Stimulated activated CD8-positive, alpha-beta memory T cell treated with anti-CD3 and anti-CD28 coated beads, Interleukin-15, amount 100 ng/mL, for 4 hours (primary cell): Measurements from ENCODE around the gene GORAB.

Experiments
- DNase-seq, 2 donors: peaks; one replicate each; pipeline ENCODE4 v3.0.0-alpha.2; 2020; ENCODE audit warnings: low read depth in 2 of 2

The GORAB gene

DNA sequence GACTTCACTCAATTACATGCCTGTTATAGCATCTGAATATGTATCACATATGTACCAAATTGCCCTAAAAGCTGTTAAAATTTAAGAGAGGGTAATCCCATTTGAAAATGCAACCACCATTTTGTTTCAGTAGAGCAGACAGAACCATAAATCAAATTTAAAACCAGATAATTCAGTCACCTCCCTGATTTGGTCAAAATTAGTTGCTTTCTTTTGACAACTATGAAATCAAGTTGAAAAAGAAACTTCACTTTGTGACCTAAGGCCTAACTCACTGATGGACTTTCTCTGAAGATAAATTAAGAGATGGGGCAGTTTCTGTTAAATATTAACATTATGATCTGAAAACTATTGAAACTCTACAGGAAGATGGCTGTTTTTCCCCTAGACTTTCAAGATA, 6.7 kb downstream of the GORAB start:
- DNase-seq, result no peak

DNA sequence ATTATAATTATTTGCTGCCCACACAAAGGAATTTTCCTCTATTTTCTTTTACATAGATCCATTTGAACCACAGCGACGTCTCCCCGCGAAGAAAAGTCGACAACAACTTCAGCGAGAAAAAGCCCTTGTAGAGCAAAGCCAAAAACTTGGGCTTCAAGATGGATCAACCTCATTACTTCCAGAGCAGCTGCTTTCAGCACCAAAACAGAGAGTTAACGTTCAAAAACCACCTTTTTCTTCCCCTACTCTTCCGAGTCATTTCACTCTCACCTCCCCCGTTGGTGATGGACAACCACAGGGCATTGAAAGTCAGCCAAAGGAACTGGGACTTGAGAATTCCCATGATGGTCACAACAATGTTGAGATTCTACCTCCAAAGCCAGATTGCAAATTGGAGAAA, 7.2 kb downstream of the GORAB start:
- no peak for DNase-seq

DNA sequence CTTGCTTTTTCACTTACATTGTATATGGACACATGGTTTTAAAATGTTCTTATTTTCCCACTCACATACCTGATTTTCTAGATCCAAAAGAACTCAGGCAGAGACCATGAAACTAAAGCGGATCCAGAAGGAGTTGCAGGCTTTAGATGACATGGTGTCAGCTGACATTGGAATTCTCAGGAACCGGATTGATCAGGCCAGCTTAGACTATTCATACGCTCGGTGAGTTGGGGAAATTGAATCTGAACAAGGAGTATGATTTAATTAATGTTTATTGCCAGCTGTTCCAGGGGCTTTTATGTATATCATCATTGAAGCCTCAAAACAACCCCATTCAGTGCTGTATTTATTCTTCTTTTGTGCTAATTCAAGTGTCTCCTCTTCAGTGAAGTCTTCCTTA, 12.7 kb downstream of the GORAB start:
- DNase-seq, result no peak

DNA sequence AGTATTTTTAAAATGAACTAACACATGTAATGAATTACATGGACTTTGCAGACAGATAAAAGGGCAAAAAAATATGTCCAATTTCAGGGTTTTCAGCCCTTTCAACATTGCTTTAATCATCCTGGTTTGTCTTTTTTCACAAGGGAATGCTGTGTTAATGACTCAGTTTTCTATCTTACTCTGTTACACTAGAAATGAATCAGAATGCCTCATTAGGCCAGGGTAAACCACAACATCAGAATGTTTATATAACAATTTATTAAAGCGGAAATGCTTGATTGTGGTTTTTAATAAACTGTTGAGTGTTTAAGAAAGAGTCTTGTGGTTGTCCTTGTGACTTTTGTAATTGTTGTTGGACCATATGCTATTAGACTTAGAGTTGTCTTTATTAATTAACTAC, 13.5 kb downstream of the GORAB start:
- no peak for DNase-seq

DNA sequence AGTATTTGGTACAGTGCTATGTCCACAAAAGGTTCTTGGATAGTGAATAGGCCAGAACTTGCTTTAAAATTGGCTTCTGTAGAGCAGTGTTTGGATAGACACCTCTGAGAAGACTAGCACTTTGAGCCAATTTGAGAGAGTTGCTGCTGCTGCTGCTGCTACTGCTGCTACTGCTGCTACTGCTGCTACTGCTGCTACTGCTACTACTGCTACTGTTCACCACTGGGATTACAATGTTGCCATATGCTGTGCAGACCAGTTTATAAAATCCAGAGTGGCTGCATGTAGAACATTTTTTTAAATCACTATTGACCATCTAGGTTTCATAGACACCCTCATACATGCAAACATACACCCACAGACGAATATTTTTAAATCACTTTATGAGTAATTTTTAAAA, 15.3 kb downstream of the GORAB start:
- no peak for DNase-seq

DNA sequence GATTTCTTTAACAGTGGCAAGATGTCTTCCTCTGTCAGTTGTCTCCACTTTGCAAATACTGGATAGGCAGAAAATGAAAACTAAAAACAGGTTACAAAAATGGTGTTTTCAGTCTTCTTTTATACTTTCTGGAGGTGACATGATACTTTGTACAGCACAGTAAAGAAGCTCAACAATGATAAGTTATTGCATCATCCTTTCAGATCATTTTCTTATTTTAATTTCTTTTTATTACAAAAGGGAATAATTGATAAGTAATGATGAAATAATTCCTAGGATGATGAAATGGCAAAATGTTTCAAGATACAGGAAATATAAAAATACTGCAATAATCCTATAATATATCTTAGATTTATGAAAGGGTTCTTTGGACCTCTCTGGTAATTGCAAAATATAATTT, 16.5 kb downstream of the GORAB start:
- DNase-seq, result no peak

DNA sequence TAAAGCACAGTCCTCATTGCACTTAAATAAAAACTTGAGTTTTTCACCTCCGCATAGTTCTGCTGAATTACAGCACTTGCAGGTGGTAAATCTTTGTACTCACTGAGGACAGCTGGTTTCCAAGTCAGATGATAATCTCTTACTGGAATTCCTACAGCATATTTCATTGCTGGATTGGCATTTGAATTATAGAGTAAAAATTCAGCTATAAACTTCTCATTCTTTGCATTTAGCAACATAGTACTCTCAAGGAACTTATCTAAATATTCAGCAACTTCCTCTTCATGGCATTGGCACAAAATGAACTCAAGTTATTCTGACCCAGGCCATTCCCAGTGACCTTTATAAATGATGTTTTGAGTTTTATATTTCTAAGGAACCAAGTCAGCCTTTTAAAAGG, 23.4 kb downstream of the GORAB start:
- DNase-seq, result no peak

DNA sequence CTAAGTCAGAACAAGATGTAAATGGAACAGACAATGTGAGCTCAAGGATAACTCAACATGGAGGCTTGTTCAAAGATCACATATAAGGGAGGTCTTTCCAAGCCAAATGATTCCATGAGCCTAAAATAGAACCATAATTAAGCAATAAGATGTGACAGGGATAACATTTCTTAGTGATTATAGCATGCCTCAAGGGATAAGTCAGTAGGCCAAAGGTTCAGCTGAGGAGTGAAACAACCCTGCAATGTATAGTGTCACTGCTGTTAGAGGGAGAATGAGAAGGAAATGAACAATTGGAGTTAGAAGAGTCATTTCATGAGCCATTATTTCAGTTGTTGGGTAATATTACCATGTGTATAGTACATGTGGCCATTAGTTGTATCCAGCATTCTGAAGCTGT, 25.0 kb downstream of the GORAB start:
- DNase-seq, result no peak

DNA sequence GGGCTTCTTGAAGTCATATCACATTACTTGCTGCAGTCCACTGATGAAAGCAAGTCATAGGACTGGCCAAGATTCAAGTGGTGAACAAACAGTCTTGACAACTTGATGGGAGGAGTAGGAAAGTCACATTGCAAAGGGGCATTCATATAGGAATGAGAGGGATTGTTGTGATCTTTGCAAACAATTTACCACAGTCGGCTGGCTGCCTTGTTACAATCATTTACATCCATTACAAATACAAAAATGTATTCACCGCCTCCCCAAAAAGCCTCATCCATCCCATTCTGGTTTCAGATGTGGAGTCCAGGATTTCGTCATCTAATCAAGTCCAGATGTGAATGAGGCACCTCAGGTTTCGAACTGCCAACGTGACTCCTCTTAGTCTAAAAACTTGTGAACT, 26.8 kb downstream of the GORAB start:
- DNase-seq, result no peak

DNA sequence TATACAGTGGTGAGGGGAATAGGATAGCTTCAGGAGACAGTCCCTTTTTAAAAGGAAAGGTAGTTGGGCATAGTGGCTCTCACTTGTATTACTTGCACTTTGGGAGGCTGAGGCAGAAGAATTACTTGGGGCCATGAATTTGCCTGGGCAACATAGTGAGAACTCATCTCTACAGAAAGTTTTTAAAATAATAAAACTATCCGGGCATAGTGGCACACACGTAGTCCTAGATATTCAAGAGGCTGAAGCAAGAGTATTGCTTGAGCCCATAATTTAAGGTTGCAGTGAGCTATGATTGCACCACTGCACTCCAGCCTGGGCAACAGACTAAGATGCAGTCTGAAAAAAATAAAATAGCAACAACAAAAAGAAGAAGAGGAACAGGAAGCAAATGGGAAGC, 27.2 kb downstream of the GORAB start:
- no peak for DNase-seq

DNA sequence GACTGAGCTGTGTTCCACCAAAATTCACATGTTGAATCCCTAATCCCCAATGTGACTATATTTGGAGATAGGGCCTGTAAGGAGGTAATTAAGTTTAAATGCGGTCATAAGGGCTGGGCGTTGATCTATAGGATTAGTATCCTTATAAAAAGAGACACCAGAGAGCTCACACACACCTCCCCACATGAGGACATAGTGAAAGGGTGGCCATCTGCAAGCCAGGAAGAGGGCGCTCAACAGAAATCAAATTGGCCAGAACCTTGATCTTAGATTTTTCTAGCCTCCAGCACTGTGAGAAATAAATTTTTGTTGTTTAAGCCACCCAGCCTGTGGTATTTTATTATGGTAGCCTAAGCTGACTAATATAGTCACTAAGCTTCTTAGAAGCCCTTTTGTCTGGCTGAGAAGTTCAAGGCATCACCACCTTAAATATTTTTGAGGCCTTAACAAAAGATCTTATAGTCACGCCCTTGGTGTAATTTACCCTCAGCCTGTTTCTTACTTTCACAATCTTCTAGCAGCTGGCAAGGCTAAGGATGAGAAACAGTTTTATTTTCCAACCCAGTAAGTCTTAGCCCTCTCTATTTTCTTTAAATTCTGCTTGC, 28.8 kb downstream of the GORAB start:
- no peak for DNase-seq

DNA sequence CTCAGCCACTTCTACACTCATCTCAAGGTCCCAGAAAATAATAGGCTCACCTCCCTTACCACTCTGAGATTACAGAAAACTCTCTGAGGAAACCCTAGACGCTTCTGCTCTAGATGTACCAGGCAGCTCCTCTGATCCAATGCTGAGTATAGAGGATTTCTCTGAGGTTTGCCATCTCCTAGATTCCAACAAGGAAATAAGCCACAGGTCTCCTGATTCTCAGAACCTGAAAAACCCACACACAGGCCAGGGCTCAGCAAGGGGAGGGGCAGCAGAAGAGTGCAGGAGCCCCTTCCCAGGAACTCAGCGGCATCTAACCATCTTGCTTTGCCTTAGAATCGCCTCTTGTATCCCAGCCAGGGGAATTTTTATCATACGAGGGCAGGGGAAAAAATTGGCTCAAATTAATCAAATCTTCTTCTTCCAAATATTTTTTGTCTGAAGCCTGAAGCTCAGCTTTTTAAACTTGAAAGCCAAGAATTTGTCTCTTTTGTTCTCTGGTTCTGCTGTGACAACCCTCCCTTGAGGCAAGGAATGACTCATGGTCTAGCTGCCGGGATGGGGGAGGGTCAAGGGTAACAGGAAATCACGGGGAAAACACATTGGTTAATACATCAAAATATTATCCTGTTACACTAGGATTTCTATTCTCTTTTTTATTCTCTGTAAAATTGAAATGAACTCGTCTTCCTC, 30.8 kb downstream of the GORAB start:
- no peak for DNase-seq

DNA sequence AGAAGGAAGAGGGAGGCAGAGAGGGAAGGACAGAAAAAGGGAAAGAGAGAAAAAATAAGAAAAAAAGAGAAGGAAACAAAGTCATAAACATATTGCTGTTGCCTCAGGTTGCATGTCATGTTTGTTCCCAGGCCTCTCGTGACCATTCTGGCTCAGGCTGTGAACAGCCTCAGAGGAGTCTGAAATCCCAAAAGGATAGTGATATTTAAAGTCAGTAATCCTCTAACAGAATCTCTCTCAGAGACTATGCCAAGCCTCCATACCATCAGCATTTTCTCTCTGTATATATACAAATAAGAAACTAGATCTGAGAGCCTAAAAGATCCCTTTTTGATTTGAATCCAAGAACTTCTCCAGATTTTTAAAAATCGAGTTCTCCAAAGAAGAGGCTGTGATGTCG, 35.2 kb downstream of the GORAB start:
- no peak for DNase-seq

DNA sequence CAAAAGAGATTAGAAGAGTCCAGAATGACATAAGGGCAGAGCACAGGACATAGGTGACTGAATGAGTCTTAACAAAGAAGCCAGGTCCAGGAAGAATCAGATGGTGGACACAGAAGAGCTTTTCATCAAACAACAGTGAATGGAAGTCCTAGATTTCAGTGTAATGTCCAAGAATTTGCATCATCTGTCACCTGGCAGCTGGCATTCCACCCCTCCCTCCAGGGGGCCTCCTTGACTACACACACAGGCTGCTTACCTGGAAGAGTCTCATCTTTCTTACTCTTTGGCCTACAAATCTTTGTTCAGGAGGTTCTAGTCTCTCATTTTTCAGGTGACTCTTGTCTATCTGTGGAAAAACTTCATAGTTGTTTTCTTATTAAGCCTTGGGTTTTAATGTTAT, 36.2 kb downstream of the GORAB start:
- no peak for DNase-seq

DNA sequence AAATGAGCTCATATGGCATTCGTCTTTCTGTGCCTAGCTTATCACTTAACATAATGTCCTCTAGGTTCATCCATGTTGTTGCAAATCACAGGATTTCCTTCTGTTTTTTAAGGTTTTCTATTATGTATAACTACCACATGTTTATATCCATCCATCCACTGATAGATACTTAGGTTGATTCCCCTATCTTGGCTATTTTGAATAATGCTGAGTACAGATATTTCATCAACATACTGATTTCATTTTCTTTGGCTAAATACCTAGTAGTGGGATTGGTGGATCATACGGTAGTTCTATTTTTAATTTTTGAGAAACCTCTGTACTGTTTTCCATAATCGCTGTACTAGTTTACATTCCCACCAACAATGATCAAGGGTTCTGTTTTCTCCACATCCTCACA, 45.0 kb downstream of the GORAB start:
- no peak for DNase-seq

DNA sequence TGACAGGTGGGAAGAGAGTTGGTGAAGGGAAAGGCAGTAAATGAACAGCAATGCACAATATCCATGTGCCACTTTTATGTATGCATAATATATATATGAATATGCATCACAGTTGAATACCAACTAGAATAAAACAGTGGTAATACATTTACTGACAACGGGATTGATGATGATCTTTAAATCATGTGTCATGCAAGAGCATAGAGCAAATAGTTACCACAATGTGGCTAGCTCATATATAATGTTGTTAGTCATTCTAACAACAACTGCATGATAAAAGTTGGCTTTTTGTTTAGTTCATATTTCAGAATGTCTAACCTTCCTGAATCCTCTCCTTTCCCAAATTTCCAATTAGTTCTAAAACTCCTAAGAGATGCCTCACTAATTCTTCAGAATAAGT, 46.4 kb downstream of the GORAB start:
- no peak for DNase-seq

DNA sequence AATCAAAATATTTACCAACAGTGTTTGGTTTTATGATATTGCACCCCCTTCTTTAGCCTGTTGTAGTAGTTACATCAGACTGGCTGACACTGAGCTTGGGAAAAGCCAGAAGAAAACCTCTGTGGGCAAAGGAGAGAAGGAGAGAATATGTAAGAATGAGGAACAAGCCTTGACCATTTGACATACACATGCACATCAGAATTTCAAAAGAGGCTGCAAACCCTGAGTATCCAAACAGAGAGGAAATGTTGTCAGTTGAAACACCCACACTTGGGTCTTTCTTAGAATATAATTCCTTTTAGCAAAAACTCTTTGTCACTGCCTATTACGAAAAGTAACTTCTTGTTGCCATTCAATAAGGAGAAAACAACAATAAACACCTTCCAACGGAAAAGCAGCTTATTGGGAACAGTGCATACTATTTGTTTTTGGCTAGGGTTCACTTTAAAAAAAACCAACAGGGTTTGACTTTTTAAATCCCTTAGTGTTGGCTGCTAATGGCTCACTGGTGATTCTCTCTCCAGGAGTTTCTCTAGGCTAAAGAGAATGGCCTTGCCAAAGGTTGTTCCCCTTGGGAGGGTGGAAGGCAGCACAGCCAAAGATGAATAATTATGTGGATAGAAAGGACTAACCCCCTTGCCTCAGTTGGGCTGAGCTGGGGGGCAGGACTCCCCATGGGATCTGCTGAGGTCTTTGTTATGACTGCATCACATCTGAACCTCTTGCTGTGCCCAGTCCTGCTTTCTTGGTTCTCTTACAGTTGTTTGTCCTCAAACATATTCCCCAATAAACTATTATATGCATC, 48.9 kb downstream of the GORAB start:
- no peak for DNase-seq

DNA sequence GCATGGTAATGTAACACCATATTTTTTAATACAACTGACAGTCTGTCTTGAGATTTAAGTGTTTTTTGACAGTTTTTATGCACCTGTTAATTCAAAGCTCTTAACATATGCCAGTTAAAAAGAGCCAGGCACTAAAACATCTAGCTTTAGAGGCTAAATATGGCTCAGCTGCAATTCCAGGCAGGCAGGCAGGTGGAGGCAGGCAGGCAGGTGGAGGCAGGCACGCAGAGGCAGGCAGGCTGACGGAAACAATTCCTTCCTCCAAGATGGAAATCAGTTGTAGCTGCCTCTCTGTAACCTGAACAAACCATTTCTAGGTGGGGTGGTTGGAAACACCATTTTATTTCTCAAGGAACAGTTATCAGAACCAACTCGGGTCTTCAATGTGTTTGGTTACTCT, 51.2 kb downstream of the GORAB start:
- DNase-seq, result no peak

DNA sequence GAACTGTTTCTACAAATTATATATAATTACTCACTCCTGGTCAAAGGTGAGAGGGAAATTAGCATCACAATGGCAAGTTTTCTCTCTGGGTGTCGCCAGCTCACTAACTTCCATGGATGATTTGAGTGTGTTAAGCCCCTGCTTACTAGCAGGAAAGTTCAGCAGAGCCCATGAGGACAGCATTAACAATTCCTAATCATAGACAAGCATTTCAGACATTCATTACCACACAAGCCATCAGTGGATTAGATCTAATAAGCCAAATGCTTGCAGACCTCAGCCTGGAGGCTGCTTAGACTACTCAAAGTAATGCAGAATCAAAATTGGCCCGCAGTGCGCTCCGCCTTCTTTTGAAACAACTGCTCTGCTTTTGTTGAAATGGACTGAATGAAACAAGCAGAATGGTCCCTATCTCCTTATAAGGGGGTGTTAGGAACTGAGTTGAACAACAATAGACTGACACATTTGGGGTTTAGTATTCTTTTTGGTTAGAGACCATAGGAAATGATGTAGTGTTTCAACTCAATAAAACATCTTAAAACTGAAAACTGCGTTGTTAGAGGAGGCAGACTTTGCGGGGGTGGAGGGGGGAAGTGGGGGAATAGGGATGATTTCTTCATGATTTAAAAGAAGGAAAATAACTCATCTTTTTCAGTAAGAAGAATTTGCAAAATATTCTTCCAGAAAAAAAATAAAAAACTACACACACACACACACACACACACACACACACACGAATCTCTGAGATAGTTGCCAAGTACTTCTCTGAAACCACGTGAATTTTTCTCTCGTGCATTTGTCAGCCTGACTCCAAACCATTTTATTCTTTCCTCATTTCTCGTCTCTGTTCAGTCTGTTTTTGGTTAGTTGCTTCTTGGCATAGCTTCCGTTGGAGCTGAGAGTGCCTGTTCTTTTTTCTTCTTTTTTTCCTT, 54.6 kb downstream of the GORAB start:
- no peak for DNase-seq

DNA sequence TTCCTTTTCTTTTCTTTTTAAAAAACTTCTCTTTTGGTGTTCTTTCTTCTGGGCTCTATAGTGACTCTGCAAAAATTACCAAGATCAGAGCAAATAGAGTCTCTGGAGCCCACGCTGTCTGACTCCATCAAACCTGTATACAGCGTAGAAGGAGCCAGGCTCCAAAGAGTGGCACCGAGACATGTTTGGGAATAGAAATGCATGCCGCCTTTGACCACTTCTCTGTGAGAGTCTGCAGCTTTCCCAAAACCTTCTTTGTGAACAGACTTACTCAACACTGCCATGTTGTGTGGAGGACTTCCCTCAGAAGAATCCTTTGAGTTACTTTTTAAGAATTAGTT, 55.3 kb downstream of the GORAB start:
- DNase-seq, result no peak

DNA sequence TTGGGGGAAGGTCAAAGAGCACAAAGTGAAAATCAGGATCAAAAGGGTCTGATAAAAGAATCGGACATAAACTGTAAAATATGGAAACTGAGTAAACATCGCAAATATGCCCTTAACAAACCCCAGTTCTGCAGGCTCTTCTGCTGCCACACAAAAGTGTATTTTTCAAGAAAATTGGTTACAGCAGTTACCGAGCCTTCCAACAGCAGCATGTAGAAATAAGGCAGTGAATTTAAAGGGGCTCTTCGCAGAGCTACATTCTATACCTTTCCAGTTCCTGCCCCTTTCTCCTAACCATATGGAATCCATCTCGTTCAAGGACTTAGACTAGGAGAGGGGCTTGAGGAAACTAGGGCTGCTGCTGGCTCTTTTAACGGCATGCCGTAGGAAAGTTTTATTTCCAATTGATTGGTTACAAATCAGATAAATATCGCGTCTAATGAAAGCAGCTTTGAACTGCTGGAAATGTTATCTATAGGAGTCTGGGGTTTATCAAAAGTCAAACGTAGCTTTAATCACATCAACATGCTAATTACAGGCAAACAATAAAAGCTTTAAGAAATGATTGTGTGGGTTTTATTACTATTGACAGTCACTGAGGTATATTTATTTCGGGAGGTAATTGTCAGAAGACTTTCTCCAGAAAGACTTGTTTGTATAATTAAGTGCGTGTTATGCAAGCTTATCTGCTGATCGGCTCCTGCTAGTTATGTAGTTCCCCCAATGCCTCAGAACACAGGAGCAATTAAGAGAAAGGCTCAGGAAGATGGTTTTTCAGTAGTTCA, 59.1 kb downstream of the GORAB start:
- no peak for DNase-seq
